Measurements from ENCODE around the gene CYP46A1. TPM values are rescaled to one million over a fixed set of nuclear protein-coding genes. Genes with fewer than 3 reads are reported as not detected.

The CYP46A1 gene
- total and polyA plus RNA-seq, 8 donors = 1.0 to 5.2 (median 1.8) TPM

DNA sequence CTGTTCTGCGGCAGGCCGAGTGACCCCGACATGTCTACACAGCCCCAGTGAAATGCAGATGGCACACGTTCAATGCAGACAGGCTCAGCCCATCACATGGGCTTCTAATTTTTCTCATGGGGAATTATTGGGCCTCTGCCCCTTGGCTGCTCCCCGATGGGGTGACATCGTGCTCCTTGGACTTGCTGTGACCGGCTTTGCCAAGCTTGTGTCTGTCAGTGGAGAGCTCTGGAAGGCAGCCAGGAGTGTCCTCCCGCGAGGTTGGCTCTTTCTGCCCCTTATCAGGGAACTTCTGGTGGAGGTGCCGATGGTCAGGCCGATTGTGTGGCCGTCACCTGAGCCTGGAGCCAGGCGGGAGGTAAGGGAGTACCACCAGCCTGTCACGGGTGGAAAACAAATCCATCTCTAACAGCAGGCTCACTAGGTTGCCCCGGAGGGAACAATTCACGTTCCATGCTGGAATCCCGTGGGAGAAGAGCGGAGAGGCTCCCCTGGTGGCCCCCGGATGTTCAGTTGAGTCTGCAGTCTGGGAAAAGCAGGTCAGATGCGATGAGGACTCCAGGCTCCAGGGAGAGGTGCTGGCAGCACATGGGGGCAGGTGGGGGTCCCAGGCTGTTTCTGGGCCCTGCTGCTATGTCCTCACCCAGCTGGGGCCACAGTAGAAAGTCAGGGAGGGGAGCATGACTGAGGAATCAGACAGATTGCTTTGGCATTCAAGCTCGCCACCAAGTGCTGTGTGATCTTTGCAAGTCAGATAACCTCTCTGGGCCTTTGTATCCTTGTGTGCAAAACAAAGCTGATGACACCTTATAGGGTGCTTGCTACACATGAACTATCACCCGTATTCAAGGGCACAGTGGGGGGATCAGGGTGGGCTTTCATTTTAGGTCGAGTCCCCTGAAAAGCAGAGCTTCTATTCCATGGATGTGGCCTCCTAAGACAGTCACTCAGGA is 65.9 kb downstream of the CYP46A1 start:
- DNase-seq = peak in 3 of 6 donors; percentile 33 to 68 (median 44)
- no peaks in the 10 kb centered on the region for H3K9me3 ChIP-seq
- no peak overlapping the region for H3K4me3 ChIP-seq
- intact Hi-C loops (cut with DNase I) = no loop called here
- peaks cover 0 to 7% (median 0%) of the 10 kb centered on the region in 3 donors for H3K4me1 ChIP-seq
- H3K27ac ChIP-seq = no peak overlapping the region
- no peaks in the 10 kb centered on the region for H3K27me3 ChIP-seq
- ATAC-seq = peak in 1 of 4 donors; percentile 4
- TF ChIP-seq, protein P1, sequence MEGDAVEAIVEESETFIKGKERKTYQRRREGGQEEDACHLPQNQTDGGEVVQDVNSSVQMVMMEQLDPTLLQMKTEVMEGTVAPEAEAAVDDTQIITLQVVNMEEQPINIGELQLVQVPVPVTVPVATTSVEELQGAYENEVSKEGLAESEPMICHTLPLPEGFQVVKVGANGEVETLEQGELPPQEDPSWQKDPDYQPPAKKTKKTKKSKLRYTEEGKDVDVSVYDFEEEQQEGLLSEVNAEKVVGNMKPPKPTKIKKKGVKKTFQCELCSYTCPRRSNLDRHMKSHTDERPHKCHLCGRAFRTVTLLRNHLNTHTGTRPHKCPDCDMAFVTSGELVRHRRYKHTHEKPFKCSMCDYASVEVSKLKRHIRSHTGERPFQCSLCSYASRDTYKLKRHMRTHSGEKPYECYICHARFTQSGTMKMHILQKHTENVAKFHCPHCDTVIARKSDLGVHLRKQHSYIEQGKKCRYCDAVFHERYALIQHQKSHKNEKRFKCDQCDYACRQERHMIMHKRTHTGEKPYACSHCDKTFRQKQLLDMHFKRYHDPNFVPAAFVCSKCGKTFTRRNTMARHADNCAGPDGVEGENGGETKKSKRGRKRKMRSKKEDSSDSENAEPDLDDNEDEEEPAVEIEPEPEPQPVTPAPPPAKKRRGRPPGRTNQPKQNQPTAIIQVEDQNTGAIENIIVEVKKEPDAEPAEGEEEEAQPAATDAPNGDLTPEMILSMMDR (IDR thresholded peaks at IDR 0.05) = no peak
- no peaks in the 10 kb centered on the region for H3K36me3 ChIP-seq
- WGBS, 2 donors = 32 to 44% methylated on average over 23 of the region's 23 CpGs
- no peak for FAIRE-seq

DNA sequence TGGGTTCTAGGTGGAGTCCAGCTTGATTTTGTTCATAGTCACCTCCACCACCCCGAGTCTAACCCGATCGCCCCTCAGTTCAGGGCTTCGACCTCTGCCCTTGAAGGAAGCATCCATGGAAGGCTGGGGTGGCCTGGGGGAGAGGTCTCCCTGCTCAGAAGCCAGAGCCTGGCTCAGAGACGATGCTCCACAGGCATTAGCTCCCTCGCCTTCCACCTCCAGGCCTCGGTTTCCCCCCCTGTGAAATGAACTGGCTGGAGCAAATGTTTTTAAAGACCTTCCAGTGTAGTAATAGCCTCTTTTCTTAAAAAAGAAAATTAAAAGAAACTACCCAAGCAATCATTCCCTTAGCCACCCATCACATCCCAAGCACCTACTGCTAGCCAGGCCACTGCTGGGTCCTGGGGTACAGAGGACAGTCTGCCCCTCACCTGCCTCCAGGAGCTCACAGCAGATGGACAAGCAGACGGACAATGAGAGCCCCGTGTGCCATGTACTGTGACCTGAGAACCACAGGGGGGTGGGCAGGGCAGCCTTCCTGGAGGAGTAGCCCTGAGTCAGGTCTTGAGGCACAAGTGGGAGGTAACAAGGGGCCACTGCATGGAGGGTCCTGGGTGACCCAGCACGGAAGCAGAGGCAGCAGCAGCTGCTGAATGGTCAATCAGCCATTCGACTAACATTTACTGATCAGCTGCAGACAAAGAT is 66.8 kb downstream of the CYP46A1 start:
- ATAC-seq (no peak), DNase-seq (peak in 1 of 6 donors; percentile 27), FAIRE-seq (no peak)
- Histone ChIP-seq H3K9me3 (no peaks in the 10 kb centered on the region), H3K36me3 (no peaks in the 10 kb centered on the region), H3K27me3 (no peaks in the 10 kb centered on the region), H3K4me3 (no peak overlapping the region), H3K27ac (no peak overlapping the region), H3K4me1 (peaks cover 0 to 9% (median 0%) of the 10 kb centered on the region in 3 donors)
- WGBS, 2 donors = 68 to 71% methylated on average over 11 of the region's 11 CpGs
- intact Hi-C loops (cut with DNase I) = no loop called here
- TF ChIP-seq, protein P1 (IDR thresholded peaks at IDR 0.05) = no peak

DNA sequence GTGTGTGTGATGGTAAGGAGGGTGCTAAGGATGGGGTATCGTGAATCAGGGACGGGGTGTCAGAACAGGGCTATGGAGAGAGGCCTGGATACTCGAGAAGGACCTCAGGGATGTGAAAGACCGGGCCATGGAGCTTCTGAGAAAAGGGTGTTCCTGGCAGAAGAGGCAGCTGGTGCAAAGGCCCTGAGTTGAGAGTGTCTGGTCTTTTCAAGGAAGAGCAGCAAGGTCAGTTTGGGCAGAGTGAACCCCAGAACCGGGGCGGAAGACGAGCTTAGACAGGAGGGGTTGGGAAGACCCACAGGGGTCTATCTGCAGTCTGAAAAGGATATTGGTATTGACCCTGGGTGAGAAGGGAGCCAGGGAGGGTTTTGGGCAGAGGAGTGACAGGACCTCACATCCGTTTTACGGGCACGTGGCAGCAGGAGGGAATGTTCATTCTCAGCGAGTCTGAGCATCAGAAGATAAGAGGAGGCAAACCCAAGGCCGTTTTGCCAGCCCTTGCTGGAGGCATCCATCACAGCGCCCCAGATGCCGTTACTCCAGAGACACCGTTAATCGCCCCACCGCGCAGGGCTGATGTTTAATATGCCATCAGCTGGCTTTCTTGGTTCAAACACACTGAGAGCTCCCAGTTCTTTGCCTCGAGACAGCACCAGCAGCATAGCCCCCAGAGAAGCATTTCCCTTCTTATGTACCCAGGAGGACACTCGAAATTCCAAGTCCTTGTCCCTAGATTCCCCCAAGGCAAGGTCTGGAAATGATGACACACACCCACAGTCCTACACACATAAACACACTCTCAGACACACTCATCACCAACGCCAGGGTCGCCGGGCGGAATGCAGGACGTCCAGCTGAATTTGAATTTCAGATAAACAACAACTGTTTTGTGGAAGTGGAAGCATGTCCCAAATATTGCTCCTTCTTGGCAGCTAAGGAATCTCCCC is 67.7 kb downstream of the CYP46A1 start:
- H3K4me1 ChIP-seq = peaks cover 0 to 8% (median 0%) of the 10 kb centered on the region in 3 donors
- WGBS, 2 donors = 53 to 64% methylated on average over 25 of the region's 25 CpGs
- FAIRE-seq = no peak
- H3K27ac ChIP-seq = peak overlapping the region in 1 of 4 donors; percentile 60
- no peak overlapping the region for H3K4me3 ChIP-seq
- TF ChIP-seq, protein P1 (IDR thresholded peaks at IDR 0.05) = no peak
- peak in 1 of 6 donors; percentile 20 for DNase-seq
- intact Hi-C loops (cut with DNase I) = no loop called here
- H3K36me3 ChIP-seq = no peaks in the 10 kb centered on the region
- H3K9me3 ChIP-seq = no peaks in the 10 kb centered on the region
- no peaks in the 10 kb centered on the region for H3K27me3 ChIP-seq
- ATAC-seq = no peak

DNA sequence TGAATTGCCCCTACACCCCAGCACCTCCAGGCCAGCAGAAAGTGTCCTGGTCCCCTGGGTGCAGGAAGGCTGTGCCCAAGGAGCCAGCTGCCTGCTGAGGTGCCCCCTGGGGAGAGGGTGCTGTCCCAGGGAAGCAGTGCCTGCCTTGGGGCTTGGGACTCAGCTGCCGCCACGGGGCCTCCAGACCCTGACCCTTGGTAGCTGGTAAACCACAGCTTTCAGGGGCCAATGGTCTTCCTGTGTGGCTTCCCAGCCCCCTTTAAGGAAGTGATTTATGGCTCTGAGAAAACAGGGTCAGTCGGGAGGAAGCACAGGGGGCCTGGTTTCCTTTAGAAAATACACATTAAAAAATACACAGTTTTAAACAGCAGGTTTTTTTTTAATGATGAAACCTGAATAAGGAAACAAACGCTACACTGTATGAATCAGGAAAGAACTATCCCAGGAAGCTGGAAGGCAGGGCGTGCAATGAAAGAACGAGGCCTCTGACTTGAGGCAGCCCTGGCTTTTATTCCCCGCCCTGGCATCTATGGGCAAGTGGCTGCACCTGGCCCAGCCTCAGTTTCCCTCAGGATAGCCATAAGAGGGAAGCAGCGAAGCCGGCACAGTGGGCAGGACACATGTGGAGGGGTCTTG is 68.5 kb downstream of the CYP46A1 start:
- FAIRE-seq (no peak), ATAC-seq (peak in 1 of 4 donors; percentile 34)

More for the DNA sequence above, 68.5 kb downstream of the CYP46A1 start:
- TF ChIP-seq, protein P1 (IDR thresholded peaks at IDR 0.05) = no peak
- Histone ChIP-seq H3K36me3 (no peaks in the 10 kb centered on the region), H3K4me3 (no peak overlapping the region), H3K9me3 (no peaks in the 10 kb centered on the region), H3K4me1 (peaks cover 0 to 8% (median 0%) of the 10 kb centered on the region in 3 donors), H3K27ac (peak overlapping the region in 1 of 4 donors; percentile 60), H3K27me3 (no peaks in the 10 kb centered on the region)
- 37 to 54% methylated on average over 9 of the region's 9 CpGs for WGBS, 2 donors
- peak in 1 of 6 donors; percentile 43 for DNase-seq
- intact Hi-C loops (cut with DNase I) = no loop called here
